ENCODE results near the gene PVALB. TPM values are rescaled to one million over a fixed set of nuclear protein-coding genes. Genes with fewer than 3 reads are reported as not detected.

The PVALB gene
- total RNA-seq, 4 donors from 2014 or later: not detected

- TF ChIP-seq POLR2A (IDR thresholded peaks at IDR 0.05): no peak
- TF ChIP-seq, protein P1, sequence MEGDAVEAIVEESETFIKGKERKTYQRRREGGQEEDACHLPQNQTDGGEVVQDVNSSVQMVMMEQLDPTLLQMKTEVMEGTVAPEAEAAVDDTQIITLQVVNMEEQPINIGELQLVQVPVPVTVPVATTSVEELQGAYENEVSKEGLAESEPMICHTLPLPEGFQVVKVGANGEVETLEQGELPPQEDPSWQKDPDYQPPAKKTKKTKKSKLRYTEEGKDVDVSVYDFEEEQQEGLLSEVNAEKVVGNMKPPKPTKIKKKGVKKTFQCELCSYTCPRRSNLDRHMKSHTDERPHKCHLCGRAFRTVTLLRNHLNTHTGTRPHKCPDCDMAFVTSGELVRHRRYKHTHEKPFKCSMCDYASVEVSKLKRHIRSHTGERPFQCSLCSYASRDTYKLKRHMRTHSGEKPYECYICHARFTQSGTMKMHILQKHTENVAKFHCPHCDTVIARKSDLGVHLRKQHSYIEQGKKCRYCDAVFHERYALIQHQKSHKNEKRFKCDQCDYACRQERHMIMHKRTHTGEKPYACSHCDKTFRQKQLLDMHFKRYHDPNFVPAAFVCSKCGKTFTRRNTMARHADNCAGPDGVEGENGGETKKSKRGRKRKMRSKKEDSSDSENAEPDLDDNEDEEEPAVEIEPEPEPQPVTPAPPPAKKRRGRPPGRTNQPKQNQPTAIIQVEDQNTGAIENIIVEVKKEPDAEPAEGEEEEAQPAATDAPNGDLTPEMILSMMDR (IDR thresholded peaks at IDR 0.05): no peak
- no peaks in the 10 kb centered on the region for H3K4me1 ChIP-seq
- no peak overlapping the region for H3K4me3 ChIP-seq
- 80 to 91% methylated on average over 5 of the region's 5 CpGs for whole genome bisulfite sequencing, 2 donors
- intact Hi-C loops (cut with DNase I): no loop called here
- DNase-seq: no peak
- H3K27me3 ChIP-seq: peaks cover 0 to 24% (median 0%) of the 10 kb centered on the region in 4 donors
- no peaks in the 10 kb centered on the region for H3K9me3 ChIP-seq
- H3K27ac ChIP-seq: no peak overlapping the region
- H3K36me3 ChIP-seq: no peaks in the 10 kb centered on the region
Measured at GRCh38 chr22:36829370-36830002, 12.7 kb upstream of the PVALB start.

- intact Hi-C loops (cut with DNase I): no loop called here
- WGBS, 2 donors: 46 to 52% methylated on average over 3 of the region's 3 CpGs
- Histone ChIP-seq H3K4me3 (no peak overlapping the region), H3K27me3 (peaks cover 0 to 27% (median 0%) of the 10 kb centered on the region in 4 donors), H3K9me3 (no peaks in the 10 kb centered on the region), H3K27ac (no peak overlapping the region), H3K4me1 (no peaks in the 10 kb centered on the region), H3K36me3 (no peaks in the 10 kb centered on the region)
- no peak for TF ChIP-seq POLR2A (IDR thresholded peaks at IDR 0.05)
- TF ChIP-seq, protein P1 (IDR thresholded peaks at IDR 0.05): no peak
- no peak for DNase-seq
Measured at GRCh38 chr22:36828815-36829214, 12.0 kb upstream of the PVALB start.

- Histone ChIP-seq H3K9me3 (no peaks in the 10 kb centered on the region), H3K4me1 (no peaks in the 10 kb centered on the region), H3K27me3 (peaks cover 0 to 44% (median 0%) of the 10 kb centered on the region in 4 donors), H3K36me3 (no peaks in the 10 kb centered on the region), H3K4me3 (no peak overlapping the region), H3K27ac (no peak overlapping the region)
- TF ChIP-seq, protein P1 (IDR thresholded peaks at IDR 0.05): no peak
- TF ChIP-seq POLR2A (IDR thresholded peaks at IDR 0.05): no peak
- 72 to 75% methylated on average over 6 of the region's 6 CpGs for WGBS, 2 donors
- intact Hi-C loops (cut with DNase I): no loop called here
- no peak for DNase-seq
Measured at GRCh38 chr22:36826262-36826661, 9.4 kb upstream of the PVALB start.

- Histone ChIP-seq H3K36me3 (no peaks in the 10 kb centered on the region), H3K4me1 (no peaks in the 10 kb centered on the region), H3K27me3 (peaks cover 0 to 50% (median 0%) of the 10 kb centered on the region in 4 donors), H3K9me3 (no peaks in the 10 kb centered on the region), H3K27ac (no peak overlapping the region), H3K4me3 (no peak overlapping the region)
- 82 to 100% methylated on average over 2 of the region's 2 CpGs for WGBS, 2 donors
- TF ChIP-seq, protein P1 (IDR thresholded peaks at IDR 0.05): no peak
- TF ChIP-seq POLR2A (IDR thresholded peaks at IDR 0.05): no peak
- intact Hi-C loops (cut with DNase I): no loop called here
- no peak for DNase-seq
Measured at GRCh38 chr22:36824655-36825054, 7.8 kb upstream of the PVALB start.

GRCh38 chr22:36823186-36823839 lies 6.5 kb upstream of the PVALB start:
- no peaks in the 10 kb centered on the region for H3K36me3 ChIP-seq
- intact Hi-C loops (cut with DNase I): no loop called here
- no peak overlapping the region for H3K27ac ChIP-seq
- DNase-seq: no peak
- peaks cover 0 to 50% (median 6%) of the 10 kb centered on the region in 4 donors for H3K27me3 ChIP-seq
- no peaks in the 10 kb centered on the region for H3K4me1 ChIP-seq
- H3K4me3 ChIP-seq: no peak overlapping the region
- 47 to 51% methylated on average over 7 to 10 of the region's 17 CpGs for WGBS, 2 donors
- TF ChIP-seq POLR2A (IDR thresholded peaks at IDR 0.05): no peak
- TF ChIP-seq, protein P1 (IDR thresholded peaks at IDR 0.05): no peak
- no peaks in the 10 kb centered on the region for H3K9me3 ChIP-seq
